ENCODE measurements around the gene AKR1D1. TPM values are rescaled to one million over a fixed set of nuclear protein-coding genes. Genes with fewer than 3 reads are reported as not detected.

AKR1D1 gene
- total RNA-seq, 4 donors from 2014 or later = not detected

GRCh38 chr7:138125598-138126111 lies 49.4 kb downstream of the AKR1D1 start:
- no peak for DNase-seq (ENCODE audit: extremely low spot score)
- 42% methylated on average over 2 of the region's 2 CpGs for WGBS
- TF ChIP-seq EP300 (IDR thresholded peaks at IDR 0.05) = no peak
- no peak for TF ChIP-seq POLR2AphosphoS5 (IDR thresholded peaks at IDR 0.05)
- no peak for TF ChIP-seq POLR2A (IDR thresholded peaks at IDR 0.05; ENCODE audit: low read depth)
- no peak for TF ChIP-seq CTCF (IDR thresholded peaks at IDR 0.05)
- intact Hi-C loops (cut with DNase I) = no loop called here
- Histone ChIP-seq H3K4me3 (no peak overlapping the region), H3K4me1 (no peaks in the 10 kb centered on the region), H3K9me3 (peaks cover 0 to 8% (median 2%) of the 10 kb centered on the region in 4 donors), H3K27me3 (no peaks in the 10 kb centered on the region), H3K36me3 (no peaks in the 10 kb centered on the region), H3K27ac (replicated peaks in 1 of 4) (no peak overlapping the region)

DNA sequence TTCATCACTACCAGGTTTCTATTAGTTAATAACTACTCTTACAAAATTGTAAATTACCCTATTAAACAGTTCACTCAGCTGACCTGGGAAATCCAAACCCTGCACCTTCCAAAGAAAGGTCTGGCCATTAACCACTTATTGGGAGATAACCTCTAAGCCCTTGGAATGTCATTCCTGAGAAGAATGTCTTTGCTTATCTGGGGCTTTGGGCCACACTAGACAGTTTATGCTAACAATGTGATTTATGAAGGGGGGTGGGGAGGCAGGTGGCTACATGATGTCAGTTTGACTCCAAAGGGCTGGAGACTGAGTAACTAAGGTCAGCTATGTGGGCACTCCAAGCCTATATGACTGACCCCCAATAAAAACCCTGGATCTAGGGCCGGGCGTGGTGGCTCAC lies 50.7 kb downstream of the AKR1D1 start:
- Histone ChIP-seq H3K27ac (replicated peaks in 1 of 4) (no peak overlapping the region), H3K36me3 (no peaks in the 10 kb centered on the region), H3K4me1 (no peaks in the 10 kb centered on the region), H3K9me3 (peaks cover 0 to 8% (median 2%) of the 10 kb centered on the region in 4 donors), H3K27me3 (no peaks in the 10 kb centered on the region), H3K4me3 (no peak overlapping the region)
- intact Hi-C loops (cut with DNase I) = no loop called here
- WGBS = 50% methylated on average over 2 of the region's 2 CpGs
- TF ChIP-seq EP300 (IDR thresholded peaks at IDR 0.05) (no peak), POLR2AphosphoS5 (IDR thresholded peaks at IDR 0.05) (no peak), POLR2A (IDR thresholded peaks at IDR 0.05; ENCODE audit: low read depth) (no peak)
- no peak for DNase-seq (ENCODE audit: extremely low spot score)

DNA sequence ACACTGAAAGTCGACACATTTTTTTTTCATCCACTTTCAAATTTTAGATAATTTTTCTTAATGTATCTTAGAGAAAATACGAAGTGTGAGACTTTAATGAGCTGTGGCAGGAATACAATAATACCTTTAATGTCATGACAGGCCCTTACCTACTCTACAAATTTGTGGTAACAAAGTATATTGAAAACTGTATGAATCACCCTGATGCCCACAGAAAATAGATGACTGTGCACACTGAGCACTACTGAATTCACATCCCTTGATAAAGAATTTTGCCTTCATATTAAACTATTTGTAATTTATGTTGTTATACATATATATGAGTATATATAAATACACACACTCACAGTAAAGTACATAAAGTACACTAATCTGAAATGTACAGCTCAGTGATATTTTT lies 51.7 kb downstream of the AKR1D1 start:
- no peak for TF ChIP-seq EP300 (IDR thresholded peaks at IDR 0.05)
- TF ChIP-seq CTCF (IDR thresholded peaks at IDR 0.05) = no peak
- no peak for TF ChIP-seq POLR2AphosphoS5 (IDR thresholded peaks at IDR 0.05)
- TF ChIP-seq POLR2A (IDR thresholded peaks at IDR 0.05; ENCODE audit: low read depth) = no peak
- intact Hi-C loops (cut with DNase I) = no loop called here
- WGBS = 35% methylated on average over 2 of the region's 2 CpGs
- no peak overlapping the region for H3K4me3 ChIP-seq
- H3K27me3 ChIP-seq = no peaks in the 10 kb centered on the region
- peaks cover 0 to 8% (median 2%) of the 10 kb centered on the region in 4 donors for H3K9me3 ChIP-seq
- H3K27ac ChIP-seq (replicated peaks in 1 of 4) = no peak overlapping the region
- H3K36me3 ChIP-seq = no peaks in the 10 kb centered on the region
- H3K4me1 ChIP-seq = no peaks in the 10 kb centered on the region
- DNase-seq (ENCODE audit: extremely low spot score) = no peak

DNA sequence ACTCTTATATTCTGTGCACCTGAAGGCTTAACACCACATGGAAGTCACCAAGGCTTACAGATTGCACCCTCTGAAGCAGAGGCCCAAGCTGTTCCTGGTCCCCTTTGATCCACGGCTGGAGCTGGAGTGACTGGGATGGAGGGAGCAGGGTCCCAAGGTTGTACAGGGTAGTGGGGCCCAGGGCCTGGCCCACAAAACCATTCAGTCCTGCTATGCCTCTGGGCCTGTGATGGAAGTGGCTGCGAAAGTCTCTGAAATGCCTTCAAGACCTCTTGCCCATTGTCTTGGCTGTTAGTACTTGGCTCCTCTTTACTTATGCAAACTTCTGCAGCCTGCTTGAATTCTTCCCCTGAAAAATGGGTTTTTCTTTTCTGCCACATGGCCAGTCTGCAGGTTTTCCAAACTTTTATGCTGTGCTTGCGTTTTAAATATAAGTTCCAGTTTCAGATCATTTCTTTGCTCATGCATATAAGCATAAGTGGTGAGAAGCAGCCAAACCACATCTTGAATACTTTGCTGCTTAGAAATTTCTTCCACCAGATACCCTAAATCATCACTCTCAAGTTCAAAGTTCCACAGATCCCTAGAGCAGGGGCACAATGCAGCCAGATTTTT lies 53.4 kb downstream of the AKR1D1 start:
- Histone ChIP-seq H3K36me3 (no peaks in the 10 kb centered on the region), H3K27me3 (no peaks in the 10 kb centered on the region), H3K4me1 (no peaks in the 10 kb centered on the region), H3K27ac (replicated peaks in 1 of 4) (no peak overlapping the region), H3K9me3 (peaks cover 0 to 8% (median 2%) of the 10 kb centered on the region in 4 donors), H3K4me3 (no peak overlapping the region)
- no peak for DNase-seq (ENCODE audit: extremely low spot score)
- TF ChIP-seq CTCF (IDR thresholded peaks at IDR 0.05) = no peak
- intact Hi-C loops (cut with DNase I) = no loop called here
- 89% methylated on average over 3 of the region's 3 CpGs for WGBS

DNA sequence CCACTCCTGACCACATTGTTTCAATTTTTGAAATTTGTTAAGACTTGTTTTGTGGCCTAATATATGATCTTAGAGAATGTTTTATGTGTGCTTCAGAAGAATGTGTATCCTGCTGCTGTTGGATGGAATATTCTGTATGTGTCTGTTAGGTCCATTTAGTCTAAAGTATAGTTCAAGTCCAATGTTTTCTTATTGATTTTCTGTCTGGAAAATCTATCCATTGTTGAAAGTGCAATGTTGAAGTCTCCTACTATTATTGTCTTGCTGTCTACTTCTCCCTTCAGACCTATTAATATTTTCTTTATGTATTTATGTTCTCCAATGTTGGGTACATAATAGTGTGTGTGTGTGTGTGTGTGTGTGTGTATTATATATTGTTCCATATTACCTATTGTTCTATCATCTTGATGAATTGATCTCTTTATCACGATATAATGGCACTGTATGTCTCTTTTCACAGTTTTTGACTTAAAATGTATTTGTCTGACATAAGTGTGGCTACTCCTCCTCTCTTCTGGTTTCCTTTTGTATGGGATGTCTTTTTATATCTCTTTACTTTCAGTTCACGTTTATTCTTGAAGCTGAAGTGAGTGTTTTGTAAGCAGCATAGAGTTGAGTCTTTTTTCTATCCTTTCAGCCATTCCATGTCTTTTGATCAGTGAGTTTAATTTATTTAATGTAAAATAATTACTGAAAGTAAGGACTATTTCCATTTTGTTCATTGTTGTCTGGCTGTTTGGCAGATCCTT lies 61.3 kb downstream of the AKR1D1 start:
- H3K9me3 ChIP-seq = no peaks in the 10 kb centered on the region
- intact Hi-C loops (cut with DNase I) = no loop called here
- H3K27ac ChIP-seq (replicated peaks in 1 of 4) = no peak overlapping the region
- H3K4me1 ChIP-seq = no peaks in the 10 kb centered on the region
- 65% methylated on average over 2 of the region's 2 CpGs for WGBS
- H3K36me3 ChIP-seq = no peaks in the 10 kb centered on the region
- TF ChIP-seq CTCF (IDR thresholded peaks at IDR 0.05) (no peak), POLR2AphosphoS5 (IDR thresholded peaks at IDR 0.05) (no peak), POLR2A (IDR thresholded peaks at IDR 0.05; ENCODE audit: low read depth) (no peak), EP300 (IDR thresholded peaks at IDR 0.05) (no peak)
- no peak for DNase-seq (ENCODE audit: extremely low spot score)
- no peak overlapping the region for H3K4me3 ChIP-seq
- H3K27me3 ChIP-seq = no peaks in the 10 kb centered on the region

Data from esophagus muscularis mucosa (tissue), 4 donors.